SK-N-MC (cell line): ENCODE results near the gene OR2A25.

Experiments
- DNase-seq: peaks from one replicate; pipeline ENCODE4 v3.0.0-alpha.2; 2011; ENCODE audit warnings: low read depth, low spot score
- H3K27ac ChIP-seq: fragments of 200-600 bp; sonication (generic); 2 replicates; pipeline ENCODE4 v1.5.1; 2016; ENCODE audit warnings: mixed run types
- H3K36me3 ChIP-seq: fragments of 200-600 bp; sonication (generic); 2 replicates; pipeline ENCODE4 v1.6.1; 2017; ENCODE audit warnings: antibody characterized with exemption, low read length, mixed read lengths; ENCODE audit not compliant: insufficient read depth
- H3K4me3 ChIP-seq: fragments of 200-600 bp; sonication (generic); 2 replicates; pipeline ENCODE4 v1.5.1; 2016
- H3K9ac ChIP-seq: fragments of 200-600 bp; sonication (generic); 2 replicates; pipeline ENCODE4 v1.8.0; 2017; ENCODE audit warnings: mixed run types, mixed read lengths; ENCODE audit not compliant: insufficient read length
- H3K9me3 ChIP-seq: fragments of 200-600 bp; sonication (generic); 2 replicates; pipeline ENCODE4 v1.6.1; 2017; ENCODE audit warnings: low read depth, mild to moderate bottlenecking, antibody characterized with exemption, low read length, moderate library complexity, mixed read lengths
- EZH2 ChIP-seq: fragments of 200-600 bp; sonication (generic); IDR thresholded peaks from one replicate; pipeline ENCODE4 v1.6.1; 2017; ENCODE audit warnings: antibody characterized with exemption
- FOXP2 ChIP-seq: optimal IDR thresholded peaks from 2 replicates; pipeline ENCODE3; 2011; ENCODE audit warnings: mild to moderate bottlenecking, moderate library complexity; ENCODE audit not compliant: insufficient read depth; ENCODE audit errors: extremely low read length, control extremely low read depth
- POLR2AphosphoS5 ChIP-seq: IDR thresholded peaks from 2 replicates; pipeline ENCODE4 v1.6.1; 2012; ENCODE audit warnings: mild to moderate bottlenecking, low read depth, low read length, borderline replicate concordance

The OR2A25 gene

DNA sequence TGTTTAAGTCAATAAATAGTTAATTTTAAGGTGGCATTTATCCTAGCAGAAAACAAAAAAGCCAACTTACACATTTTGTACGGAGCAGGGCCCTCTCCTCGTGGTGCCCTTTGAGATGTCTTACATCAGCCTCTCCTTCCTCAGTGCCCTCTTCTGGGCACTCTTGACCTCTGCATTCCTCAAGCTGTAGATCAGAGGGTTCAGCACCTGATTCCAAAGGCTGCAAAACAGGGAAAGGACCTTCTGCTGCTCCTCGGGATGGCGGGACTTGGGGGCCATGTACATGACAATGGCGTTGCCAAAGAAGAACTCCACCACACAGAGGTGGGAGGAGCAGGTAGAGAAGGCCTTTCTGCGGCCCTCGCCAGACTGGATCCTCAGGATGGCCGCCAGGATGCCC is 48.7 kb downstream of the OR2A25 start:
- H3K36me3 ChIP-seq: no peaks in the 10 kb centered on the region
- H3K4me3 ChIP-seq: no peak overlapping the region
- no peak for TF ChIP-seq EZH2
- no peak for TF ChIP-seq POLR2AphosphoS5
- no peaks in the 10 kb centered on the region for H3K9me3 ChIP-seq
- no peak overlapping the region for H3K27ac ChIP-seq
- H3K9ac ChIP-seq: no peak overlapping the region
- DNase-seq: no peak

DNA sequence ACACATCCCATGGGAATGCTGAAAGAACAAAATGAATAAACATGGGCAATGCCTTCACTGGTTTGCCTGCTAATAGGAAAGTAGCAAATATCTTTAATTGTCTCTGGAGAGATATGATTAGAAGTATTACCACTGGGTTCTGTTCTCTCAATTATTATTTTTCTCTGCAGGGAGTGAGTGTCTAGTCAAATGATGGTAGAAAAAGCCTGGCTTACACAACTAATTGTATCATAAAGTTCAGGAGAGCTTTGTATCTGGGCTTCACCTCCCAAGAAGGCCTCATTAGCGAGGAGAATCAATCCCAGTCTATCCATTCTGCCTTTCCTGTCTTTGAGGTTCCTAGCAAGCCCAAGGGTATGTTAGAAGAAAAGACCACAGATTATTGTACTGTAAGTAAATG is 53.3 kb downstream of the OR2A25 start, which contains the start of gene OR2A14:
TSS of gene OR2A14 (plus strand) at position 301 of the 400 bp plus-strand sequence. CDS start 5,937 bp downstream, outside the sequence.
- Histone ChIP-seq H3K9ac (no peak within 1 kb of the TSS), H3K36me3 (no peaks in the 10 kb centered on the region), H3K4me3 (no peak within 1 kb of the TSS), H3K27ac (no peak within 1 kb of the TSS), H3K9me3 (no peaks in the 10 kb centered on the region)
- DNase-seq: no peak
- TF ChIP-seq FOXP2 (no peak), POLR2AphosphoS5 (no peak), EZH2 (no peak)
